Fibroblast of the aortic adventitia (primary cell): ENCODE measurements around the gene AKAP6. TPM values are rescaled to one million over a fixed set of nuclear protein-coding genes. Genes with fewer than 3 reads are reported as not detected.
A peak's percentile ranks its signal among the peaks of the same experiment; 100 is the strongest.

Source experiments
- DNase-seq: peaks from one replicate; pipeline ENCODE4 v3.0.0-alpha.2; 2010; ENCODE audit warnings: low read depth
- H3K4me3 ChIP-seq: 2 replicates; pipeline ENCODE4 v1.5.1; 2011; ENCODE audit warnings: low read depth, mild to moderate bottlenecking, control low read depth, low read length, moderate library complexity
- CTCF ChIP-seq: IDR thresholded peaks from 2 replicates; pipeline ENCODE4 v1.5.1; 2011; ENCODE audit warnings: mild to moderate bottlenecking, low read length, control low read depth, inconsistent platforms; ENCODE audit not compliant: insufficient read depth
- total RNA-seq: library from RNA; depleted of rRNA; stranded (reverse); fragments of >200 nt; gene quantifications from 2 replicates; pipeline ENCODE4 v1.2.3, GENCODE V29; 2012; ENCODE audit warnings: low replicate concordance

Gene AKAP6
- total RNA-seq, 1 donor: 2.2 TPM

- no peak overlapping the region for H3K4me3 ChIP-seq
Measured at GRCh38 chr14:32635061-32635719, 306.1 kb downstream of the AKAP6 start.

GRCh38 chr14:32637582-32637981 is 308.5 kb downstream of the AKAP6 start:
- no peak for DNase-seq

More at GRCh38 chr14:32635061-32635719, 306.1 kb downstream of the AKAP6 start:
- TF ChIP-seq CTCF: no peak
- DNase-seq: peak; percentile 74

GRCh38 chr14:32639208-32639607 is 310.1 kb downstream of the AKAP6 start:
- no peak overlapping the region for H3K4me3 ChIP-seq
- DNase-seq: no peak
- TF ChIP-seq CTCF: no peak

More at GRCh38 chr14:32637582-32637981, 308.5 kb downstream of the AKAP6 start:
- TF ChIP-seq CTCF: no peak
- no peak overlapping the region for H3K4me3 ChIP-seq

- no peak overlapping the region for H3K4me3 ChIP-seq
- TF ChIP-seq CTCF: no peak
- DNase-seq: no peak
Measured at GRCh38 chr14:32645551-32645950, 316.5 kb downstream of the AKAP6 start.

- TF ChIP-seq CTCF: no peak
- peak; percentile 52 for DNase-seq
- no peak overlapping the region for H3K4me3 ChIP-seq
Measured at GRCh38 chr14:32648434-32648833, 319.3 kb downstream of the AKAP6 start.

GRCh38 chr14:32650030-32650429 is 320.9 kb downstream of the AKAP6 start:
- H3K4me3 ChIP-seq: no peak overlapping the region
- DNase-seq: no peak
- no peak for TF ChIP-seq CTCF

GRCh38 chr14:32650665-32651064 is 321.6 kb downstream of the AKAP6 start:
- no peak for DNase-seq
- H3K4me3 ChIP-seq: no peak overlapping the region
- no peak for TF ChIP-seq CTCF
